ENCODE measurements around the gene ASB6. TPM values are rescaled to one million over a fixed set of nuclear protein-coding genes. Genes with fewer than 3 reads are reported as not detected.

ASB6 gene
- total and polyA plus RNA-seq, 2 of the 13 experiments (the other 11 are each of a cell fraction or from before 2014, with no cell fraction given), result 8.2 to 8.4 TPM

DNA sequence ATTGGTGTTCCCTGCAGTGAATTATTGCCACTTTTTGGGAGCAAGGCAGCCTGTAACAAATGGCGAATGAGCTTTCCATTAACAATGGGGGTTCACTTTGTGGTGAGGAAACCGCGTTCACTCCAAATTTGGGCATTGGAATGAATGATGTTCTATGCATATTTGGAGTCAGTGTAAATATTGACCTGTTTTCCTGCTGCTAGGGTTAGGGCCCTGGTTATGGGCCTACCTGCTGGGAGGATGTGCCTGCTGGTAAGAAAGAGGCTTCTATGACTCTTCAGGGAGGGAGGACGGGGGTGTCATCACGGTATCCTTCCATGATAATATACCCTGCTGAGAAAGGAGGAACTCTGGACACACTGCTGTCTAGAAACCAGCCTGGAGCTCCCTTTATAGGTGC, 50.0 kb downstream of the ASB6 start (continued):
- TF ChIP-seq, protein P1, sequence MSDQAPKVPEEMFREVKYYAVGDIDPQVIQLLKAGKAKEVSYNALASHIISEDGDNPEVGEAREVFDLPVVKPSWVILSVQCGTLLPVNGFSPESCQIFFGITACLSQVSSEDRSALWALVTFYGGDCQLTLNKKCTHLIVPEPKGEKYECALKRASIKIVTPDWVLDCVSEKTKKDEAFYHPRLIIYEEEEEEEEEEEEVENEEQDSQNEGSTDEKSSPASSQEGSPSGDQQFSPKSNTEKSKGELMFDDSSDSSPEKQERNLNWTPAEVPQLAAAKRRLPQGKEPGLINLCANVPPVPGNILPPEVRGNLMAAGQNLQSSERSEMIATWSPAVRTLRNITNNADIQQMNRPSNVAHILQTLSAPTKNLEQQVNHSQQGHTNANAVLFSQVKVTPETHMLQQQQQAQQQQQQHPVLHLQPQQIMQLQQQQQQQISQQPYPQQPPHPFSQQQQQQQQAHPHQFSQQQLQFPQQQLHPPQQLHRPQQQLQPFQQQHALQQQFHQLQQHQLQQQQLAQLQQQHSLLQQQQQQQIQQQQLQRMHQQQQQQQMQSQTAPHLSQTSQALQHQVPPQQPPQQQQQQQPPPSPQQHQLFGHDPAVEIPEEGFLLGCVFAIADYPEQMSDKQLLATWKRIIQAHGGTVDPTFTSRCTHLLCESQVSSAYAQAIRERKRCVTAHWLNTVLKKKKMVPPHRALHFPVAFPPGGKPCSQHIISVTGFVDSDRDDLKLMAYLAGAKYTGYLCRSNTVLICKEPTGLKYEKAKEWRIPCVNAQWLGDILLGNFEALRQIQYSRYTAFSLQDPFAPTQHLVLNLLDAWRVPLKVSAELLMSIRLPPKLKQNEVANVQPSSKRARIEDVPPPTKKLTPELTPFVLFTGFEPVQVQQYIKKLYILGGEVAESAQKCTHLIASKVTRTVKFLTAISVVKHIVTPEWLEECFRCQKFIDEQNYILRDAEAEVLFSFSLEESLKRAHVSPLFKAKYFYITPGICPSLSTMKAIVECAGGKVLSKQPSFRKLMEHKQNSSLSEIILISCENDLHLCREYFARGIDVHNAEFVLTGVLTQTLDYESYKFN (CRISPR knock-in tag; conservative IDR thresholded peaks at IDR 0.05), result 0 out of 2 replicates have a peak, but pooled peaks have one; percentile 15
- TF ChIP-seq RXRB (CRISPR knock-in tag; IDR thresholded peaks at IDR 0.05; ENCODE audit: borderline replicate concordance) (0 out of 2 replicates have a peak, but pooled peaks have one; percentile 25), THAP11 (CRISPR knock-in tag; IDR thresholded peaks at IDR 0.05) (no peak), CBX5 (CRISPR knock-in tag; IDR thresholded peaks at IDR 0.05; ENCODE audit: borderline replicate concordance) (no peak), ZNF841 (CRISPR knock-in tag; IDR thresholded peaks at IDR 0.05; ENCODE audit: borderline replicate concordance) (no peak), ZNF335 (CRISPR knock-in tag; IDR thresholded peaks at IDR 0.05) (no peak), FOSL2 (CRISPR knock-in tag; IDR thresholded peaks at IDR 0.05) (0 out of 2 replicates have a peak, but pooled peaks have one; percentile 17)
- TF ChIP-seq, protein P2, sequence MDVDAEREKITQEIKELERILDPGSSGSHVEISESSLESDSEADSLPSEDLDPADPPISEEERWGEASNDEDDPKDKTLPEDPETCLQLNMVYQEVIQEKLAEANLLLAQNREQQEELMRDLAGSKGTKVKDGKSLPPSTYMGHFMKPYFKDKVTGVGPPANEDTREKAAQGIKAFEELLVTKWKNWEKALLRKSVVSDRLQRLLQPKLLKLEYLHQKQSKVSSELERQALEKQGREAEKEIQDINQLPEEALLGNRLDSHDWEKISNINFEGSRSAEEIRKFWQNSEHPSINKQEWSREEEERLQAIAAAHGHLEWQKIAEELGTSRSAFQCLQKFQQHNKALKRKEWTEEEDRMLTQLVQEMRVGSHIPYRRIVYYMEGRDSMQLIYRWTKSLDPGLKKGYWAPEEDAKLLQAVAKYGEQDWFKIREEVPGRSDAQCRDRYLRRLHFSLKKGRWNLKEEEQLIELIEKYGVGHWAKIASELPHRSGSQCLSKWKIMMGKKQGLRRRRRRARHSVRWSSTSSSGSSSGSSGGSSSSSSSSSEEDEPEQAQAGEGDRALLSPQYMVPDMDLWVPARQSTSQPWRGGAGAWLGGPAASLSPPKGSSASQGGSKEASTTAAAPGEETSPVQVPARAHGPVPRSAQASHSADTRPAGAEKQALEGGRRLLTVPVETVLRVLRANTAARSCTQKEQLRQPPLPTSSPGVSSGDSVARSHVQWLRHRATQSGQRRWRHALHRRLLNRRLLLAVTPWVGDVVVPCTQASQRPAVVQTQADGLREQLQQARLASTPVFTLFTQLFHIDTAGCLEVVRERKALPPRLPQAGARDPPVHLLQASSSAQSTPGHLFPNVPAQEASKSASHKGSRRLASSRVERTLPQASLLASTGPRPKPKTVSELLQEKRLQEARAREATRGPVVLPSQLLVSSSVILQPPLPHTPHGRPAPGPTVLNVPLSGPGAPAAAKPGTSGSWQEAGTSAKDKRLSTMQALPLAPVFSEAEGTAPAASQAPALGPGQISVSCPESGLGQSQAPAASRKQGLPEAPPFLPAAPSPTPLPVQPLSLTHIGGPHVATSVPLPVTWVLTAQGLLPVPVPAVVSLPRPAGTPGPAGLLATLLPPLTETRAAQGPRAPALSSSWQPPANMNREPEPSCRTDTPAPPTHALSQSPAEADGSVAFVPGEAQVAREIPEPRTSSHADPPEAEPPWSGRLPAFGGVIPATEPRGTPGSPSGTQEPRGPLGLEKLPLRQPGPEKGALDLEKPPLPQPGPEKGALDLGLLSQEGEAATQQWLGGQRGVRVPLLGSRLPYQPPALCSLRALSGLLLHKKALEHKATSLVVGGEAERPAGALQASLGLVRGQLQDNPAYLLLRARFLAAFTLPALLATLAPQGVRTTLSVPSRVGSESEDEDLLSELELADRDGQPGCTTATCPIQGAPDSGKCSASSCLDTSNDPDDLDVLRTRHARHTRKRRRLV (CRISPR knock-in tag; IDR thresholded peaks at IDR 0.05), result no peak
- TF ChIP-seq, protein P3, sequence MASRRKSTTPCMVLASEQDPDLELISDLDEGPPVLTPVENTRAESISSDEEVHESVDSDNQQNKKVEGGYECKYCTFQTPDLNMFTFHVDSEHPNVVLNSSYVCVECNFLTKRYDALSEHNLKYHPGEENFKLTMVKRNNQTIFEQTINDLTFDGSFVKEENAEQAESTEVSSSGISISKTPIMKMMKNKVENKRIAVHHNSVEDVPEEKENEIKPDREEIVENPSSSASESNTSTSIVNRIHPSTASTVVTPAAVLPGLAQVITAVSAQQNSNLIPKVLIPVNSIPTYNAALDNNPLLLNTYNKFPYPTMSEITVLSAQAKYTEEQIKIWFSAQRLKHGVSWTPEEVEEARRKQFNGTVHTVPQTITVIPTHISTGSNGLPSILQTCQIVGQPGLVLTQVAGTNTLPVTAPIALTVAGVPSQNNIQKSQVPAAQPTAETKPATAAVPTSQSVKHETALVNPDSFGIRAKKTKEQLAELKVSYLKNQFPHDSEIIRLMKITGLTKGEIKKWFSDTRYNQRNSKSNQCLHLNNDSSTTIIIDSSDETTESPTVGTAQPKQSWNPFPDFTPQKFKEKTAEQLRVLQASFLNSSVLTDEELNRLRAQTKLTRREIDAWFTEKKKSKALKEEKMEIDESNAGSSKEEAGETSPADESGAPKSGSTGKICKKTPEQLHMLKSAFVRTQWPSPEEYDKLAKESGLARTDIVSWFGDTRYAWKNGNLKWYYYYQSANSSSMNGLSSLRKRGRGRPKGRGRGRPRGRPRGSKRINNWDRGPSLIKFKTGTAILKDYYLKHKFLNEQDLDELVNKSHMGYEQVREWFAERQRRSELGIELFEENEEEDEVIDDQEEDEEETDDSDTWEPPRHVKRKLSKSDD (CRISPR knock-in tag; IDR thresholded peaks at IDR 0.05; ENCODE audit: low read depth), result no peak
- TF ChIP-seq, protein P4, sequence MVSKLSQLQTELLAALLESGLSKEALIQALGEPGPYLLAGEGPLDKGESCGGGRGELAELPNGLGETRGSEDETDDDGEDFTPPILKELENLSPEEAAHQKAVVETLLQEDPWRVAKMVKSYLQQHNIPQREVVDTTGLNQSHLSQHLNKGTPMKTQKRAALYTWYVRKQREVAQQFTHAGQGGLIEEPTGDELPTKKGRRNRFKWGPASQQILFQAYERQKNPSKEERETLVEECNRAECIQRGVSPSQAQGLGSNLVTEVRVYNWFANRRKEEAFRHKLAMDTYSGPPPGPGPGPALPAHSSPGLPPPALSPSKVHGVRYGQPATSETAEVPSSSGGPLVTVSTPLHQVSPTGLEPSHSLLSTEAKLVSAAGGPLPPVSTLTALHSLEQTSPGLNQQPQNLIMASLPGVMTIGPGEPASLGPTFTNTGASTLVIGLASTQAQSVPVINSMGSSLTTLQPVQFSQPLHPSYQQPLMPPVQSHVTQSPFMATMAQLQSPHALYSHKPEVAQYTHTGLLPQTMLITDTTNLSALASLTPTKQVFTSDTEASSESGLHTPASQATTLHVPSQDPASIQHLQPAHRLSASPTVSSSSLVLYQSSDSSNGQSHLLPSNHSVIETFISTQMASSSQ (IDR thresholded peaks at IDR 0.05; ENCODE audit: low read depth), result no peak
- TF ChIP-seq, protein P4 (CRISPR knock-in tag; IDR thresholded peaks at IDR 0.05; ENCODE audit: borderline replicate concordance), result no peak
- TF ChIP-seq, protein P5, sequence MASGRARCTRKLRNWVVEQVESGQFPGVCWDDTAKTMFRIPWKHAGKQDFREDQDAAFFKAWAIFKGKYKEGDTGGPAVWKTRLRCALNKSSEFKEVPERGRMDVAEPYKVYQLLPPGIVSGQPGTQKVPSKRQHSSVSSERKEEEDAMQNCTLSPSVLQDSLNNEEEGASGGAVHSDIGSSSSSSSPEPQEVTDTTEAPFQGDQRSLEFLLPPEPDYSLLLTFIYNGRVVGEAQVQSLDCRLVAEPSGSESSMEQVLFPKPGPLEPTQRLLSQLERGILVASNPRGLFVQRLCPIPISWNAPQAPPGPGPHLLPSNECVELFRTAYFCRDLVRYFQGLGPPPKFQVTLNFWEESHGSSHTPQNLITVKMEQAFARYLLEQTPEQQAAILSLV (CRISPR knock-in tag; IDR thresholded peaks at IDR 0.05; ENCODE audit: borderline replicate concordance), result no peak
